Limb (tissue), 2 donors: ENCODE data around the gene IL21R.

ENCODE experiments used
- DNase-seq, 2 donors: peaks; one replicate each; pipeline ENCODE4 v3.0.0-alpha.2; 2016; ENCODE audit errors: extremely low spot score in 2 of 2

IL21R gene

DNA sequence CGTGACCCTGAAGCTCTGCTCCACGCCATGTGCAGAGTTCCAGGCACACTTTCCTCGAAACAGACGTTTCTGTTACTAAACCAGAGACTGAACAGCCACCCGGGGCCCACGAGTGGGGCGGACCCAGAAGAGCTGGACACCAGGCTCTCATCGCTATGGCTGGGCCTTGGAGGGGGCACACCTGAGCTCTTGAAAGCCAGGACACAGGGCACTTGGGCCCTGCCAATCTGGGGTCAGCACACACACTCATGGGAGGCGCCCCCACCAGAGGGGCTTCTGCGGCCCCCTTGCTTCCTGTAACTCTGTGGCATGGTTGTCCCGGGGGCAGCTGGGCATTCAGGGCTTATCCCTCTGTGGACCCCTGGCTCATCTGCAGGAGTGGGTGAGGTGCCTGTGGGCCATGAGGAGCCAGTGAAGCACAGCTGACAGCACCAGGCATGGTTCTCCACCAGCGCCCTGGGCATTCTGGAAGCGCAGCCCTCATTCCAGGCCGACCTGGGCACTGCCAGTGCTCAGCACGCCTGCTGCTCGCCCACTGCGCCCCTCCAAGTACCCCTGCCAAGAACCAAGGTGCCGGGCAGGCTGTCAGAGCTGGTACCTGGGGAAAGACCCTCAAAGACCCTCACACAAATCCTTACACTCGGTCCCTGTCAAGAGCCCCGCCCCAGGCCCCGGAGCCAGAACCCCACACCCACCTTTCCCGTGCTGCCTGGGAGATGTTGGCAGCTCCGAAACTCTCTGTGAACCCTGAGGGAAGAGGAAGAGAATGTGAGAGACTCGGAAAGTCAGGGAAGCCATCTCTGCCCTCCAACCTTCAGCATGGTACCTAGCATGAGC, 61.1 kb downstream of the IL21R start:
- DNase-seq, result no peak

DNA sequence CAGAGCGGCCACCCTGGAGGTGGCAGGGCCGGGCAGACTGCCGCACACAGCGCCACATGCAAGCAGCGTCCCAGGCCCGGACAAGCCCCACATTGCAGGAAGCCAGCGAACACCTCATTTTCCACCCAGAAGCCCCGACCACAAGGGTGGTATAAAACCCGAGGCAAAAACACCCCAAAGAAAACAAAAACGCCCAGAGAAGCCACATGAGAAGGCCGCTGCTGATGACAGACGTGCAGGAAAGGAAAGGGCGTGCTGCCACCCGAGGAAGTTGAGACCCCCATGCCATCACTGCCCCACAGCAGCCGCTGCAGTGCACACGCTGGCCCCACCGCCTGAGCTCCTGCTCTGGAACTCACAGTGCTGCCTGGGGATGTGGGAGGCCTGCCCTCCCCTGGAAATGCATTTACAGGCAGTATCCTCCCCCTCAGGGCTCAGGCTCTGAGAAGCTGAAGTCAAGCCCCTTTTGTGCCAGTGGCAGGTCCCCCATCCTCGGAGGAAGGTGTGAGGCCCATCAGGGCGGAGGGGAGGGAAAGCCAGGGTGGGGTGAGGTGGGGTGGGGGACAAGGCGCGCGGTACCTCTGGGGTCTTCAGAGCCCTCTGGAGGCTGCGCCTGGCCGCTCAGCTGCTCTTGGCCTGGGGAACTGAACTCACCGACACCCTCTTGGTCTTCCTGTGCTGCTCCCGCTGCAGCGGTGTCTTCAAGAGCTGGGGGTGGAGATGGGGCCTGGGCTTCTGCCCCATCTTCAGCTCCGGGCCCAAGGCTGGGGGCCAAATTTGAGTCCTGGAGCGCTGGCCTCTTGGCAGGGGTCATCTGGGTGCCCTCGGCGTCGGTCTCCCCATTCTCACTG, 62.0 kb downstream of the IL21R start:
- no peak for DNase-seq

DNA sequence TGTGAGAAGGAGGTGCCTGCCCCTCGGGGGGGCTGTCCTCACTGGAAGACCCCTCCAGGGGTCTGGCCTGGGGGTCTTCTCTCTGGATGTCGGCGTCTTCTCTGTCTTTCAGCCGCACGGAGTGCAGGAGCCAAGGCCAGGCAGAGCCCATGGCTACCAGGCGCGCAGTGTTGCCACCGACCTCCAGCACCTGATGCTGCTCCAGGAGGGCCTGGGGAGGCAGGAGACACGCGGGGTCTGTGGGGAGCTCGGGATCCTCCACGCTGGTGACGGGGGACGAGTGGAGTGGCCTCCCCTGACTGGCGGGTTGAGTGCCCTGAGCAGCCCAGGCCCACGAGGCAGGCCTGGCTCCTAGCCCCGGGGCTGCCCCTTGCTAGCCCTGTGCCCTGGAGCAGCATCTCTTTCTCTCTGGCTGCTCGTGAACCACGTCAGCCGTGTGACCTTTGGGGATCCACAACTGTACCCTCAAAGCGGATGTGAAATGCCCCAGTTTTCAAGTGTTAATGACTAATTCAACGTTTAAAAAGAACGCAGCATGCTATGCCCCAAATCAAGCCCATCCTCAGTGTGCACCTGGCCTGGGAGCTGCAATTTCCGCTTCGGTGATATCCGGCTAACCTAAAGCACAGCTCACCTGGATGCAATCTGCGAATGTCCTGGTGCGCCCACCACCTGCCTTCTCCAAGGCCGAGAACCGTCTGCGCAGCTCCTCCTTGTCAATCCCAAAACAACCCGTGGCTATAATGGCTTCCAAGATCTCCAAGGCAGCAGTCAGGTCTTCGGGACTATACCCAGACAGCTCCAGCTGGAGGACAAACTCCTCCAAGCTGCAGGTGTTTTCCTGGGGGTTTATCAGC, 62.9 kb downstream of the IL21R start:
- no peak for DNase-seq

DNA sequence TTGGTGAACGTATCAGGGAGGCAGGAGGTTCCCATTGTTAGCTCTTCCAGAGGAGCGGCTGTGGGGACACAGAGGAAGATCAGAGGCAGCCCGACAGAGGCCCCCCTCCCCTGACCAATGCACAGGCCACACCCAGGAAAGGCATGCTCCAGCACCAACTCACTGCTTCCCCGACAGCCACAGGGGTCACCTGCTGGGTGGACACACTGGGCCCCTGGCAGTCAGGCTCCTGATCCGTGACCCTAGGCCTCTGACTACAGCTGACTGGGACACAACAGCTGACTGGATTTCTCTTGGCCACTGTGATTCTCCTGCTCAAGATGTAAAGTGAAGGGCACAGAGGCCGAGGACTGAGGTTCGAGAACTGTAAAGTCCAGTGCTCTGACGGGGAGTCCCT, 63.5 kb downstream of the IL21R start:
- no peak for DNase-seq

GRCh38 chr16:27468941-27469531, 67.1 kb downstream of the IL21R start:
- DNase-seq, result no peak

DNA sequence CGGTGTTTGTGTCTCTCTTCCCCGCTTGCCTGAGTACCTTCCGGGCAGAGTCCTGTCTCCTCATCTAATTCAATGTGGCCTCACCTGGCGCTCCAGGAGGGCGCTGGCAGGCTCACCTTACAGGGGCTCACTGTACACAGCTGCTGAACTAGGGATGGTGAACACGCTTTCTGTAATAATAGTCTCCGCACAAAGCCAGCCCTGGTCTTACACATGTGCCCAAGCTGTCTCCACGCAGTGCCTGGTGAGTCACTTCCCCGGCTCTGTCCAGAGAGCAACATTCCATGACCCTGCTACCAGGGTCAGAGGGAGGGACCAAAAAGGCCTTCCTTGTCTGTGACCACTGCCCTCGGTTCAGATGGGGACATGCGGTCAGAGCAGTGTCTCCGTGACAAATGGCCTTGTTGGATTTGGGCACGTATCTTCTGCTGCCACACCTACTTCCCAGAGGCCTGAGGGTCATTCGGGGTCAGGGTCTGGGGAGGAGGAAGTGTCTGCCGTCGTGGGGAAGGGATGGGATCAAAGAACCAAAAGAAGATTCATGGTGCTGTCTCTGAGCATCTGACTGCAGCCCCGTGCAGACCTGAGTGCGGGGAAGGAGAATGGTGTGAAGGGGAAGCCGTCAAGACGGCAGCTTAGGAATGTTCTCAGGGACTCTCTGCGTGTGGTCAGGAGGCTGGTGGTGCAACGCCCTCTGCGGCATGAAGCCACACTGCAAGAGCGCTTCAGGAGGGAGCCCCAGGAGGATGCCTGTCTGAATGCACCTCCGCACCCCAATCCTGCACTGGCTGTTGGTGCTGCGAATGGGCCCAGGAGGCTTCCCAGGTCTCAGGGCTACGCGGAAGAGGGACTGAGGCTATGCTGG, 68.8 kb downstream of the IL21R start:
- no peak for DNase-seq

DNA sequence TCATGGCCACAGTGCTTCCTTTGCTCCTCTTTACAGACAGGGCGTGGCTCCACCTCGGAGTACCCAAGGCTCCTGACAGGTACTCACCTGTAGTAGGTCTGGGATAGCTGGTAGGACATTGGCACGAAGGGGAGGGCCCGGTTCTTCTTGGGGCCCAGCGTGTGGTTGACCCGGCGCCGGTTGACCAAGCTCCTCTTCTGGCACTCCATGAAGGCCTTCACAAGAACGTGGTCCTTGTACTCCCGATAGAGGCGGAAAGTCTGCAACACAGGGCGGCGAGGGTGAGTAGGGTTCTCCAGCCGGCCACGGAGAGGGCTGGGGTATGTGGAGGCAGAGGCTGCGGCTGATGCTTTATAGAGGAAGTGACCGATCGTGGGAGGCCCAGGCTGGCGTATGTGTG, 69.7 kb downstream of the IL21R start:
- no peak for DNase-seq

GRCh38 chr16:27472091-27473020, 70.4 kb downstream of the IL21R start:
- no peak for DNase-seq

DNA sequence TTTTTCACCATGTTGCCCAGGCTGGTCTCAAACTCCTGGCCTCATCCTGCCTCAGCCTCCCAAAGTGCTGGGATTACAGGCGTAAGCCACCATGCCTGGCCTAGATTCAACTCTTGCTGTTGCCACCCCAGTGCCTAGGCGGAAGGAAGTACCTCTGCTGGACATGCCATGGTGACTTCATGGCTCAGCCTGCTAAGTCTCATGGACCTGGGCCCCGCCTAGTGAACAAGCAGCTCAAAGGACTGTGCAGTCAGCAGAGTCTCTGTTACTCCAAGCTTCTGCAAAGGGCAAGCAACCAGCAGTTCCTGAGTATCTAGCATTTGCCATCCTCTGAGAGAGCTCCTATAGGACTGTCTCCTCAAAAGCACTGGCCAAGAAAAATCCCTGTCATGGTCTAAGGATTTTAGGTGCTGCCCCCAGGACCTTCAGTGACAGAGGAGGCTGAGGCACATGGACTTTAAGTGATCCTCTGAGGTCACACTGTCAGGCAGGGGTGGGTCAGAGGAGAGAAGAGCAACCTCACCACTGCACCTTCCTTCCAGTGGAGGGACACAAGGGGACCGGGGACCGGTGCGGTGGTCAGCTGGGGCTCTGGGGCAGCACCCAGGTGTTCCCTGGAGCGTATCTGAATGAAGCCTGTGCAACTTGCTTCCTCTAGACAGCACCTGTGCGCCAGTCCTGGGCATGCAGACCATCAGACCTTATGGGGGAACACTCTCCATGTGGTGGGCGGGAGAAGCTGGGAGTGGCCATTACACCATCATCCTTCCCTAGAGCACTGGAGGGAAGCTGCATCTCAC, 71.3 kb downstream of the IL21R start:
- DNase-seq, result no peak

GRCh38 chr16:27474041-27474440, 72.1 kb downstream of the IL21R start:
- DNase-seq, result no peak

DNA sequence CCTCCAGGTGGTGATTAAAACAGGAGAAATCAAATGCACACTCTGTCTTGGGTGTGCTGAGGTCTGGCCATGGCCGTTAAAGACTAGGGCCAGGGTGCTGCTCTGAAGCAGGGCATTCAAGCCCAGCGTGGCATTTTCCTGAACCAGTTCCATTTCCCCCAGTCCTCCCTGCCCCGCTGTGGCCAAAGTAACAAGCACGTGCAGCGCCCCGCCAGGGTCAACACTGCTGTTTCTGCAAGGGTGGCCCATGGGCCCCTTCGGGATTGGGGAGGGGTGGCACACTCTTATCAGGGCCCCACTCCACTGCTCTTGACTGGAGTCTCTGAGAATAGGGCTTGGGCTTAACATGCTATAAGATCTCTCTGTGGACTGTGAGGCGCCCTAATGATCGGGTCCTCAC, 72.9 kb downstream of the IL21R start:
- no peak for DNase-seq

- no peak for DNase-seq
These were observed 73.6 kb downstream of the IL21R start for GRCh38 chr16:27475561-27475960.

DNA sequence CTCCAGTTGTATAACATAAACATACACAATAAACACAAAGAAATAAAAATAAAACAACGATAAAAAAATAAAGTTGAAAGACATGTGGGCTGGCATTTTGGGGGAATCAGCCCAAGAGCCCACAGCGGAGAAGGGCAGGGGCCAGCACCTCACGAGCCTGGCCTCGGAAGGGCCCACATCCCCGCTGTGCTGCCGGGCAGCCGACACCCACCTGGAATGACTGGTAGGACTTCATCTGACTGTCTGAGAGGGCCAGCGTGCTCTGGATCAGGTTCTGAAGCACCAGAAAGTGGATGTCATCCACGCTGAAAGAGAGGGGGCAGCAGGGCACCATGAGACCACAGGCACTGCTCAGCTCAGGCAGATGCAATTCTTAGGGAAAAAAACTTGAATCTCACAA, 74.3 kb downstream of the IL21R start:
- DNase-seq, result no peak

DNA sequence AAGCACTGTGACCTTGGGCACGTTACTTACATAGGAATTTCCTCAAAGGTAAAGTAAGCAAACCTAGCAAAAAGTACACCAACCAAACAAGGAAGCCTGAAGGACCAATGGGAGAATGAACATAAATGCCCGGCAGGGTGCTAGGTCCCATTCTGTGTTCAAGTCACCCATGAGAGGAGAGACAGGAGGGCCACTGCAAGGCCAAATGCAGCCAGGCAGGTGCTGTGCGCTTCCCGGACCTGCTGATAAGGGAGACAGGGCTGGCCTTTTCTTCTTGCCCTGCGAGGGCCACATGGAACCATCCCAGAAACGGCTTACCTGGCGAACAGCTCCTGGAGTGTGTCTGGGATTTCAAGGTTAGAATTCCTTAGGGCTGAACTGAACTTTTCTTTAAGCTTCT, 78.8 kb downstream of the IL21R start:
- no peak for DNase-seq

DNA sequence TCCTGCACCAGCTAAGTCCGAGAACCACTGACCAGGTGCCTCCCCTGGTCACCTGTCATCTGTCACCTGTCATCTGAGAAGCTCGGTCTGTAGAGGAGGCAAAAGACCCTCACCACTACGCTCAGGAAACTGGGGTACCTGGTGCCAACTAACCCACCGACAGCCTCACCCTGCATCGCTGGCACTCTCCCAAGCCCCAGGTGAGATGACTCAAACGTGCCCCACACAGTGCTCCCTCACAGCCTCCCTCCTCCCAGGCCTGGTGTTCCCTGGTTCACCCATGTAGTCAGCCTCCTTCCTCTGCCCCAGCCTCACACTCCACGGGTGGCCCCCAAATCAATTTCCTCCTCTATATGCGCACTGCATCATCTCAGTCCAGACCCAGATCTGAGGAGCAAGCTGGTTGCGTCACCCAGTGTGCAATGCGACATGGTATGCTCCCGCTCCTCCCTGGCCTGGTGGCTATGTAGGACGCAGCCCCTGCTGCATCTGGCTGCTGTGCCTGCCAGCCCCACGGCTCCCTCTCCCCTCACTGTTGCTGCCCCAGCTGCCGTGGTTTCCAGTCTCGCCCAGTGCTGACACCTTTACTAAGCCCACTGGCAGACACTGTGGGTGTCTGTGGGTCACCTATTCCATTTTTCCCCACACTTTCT, 79.4 kb downstream of the IL21R start:
- no peak for DNase-seq

- no peak for DNase-seq
These were observed 80.6 kb downstream of the IL21R start for GRCh38 chr16:27482397-27483087.

- no peak for DNase-seq
These were observed 81.1 kb downstream of the IL21R start for GRCh38 chr16:27483088-27483437.
